ENCODE data around the gene ESRRB.

GRCh38 chr14:76371066-76371465, 4.9 kb upstream of the ESRRB start:
- TF ChIP-seq, protein P1, sequence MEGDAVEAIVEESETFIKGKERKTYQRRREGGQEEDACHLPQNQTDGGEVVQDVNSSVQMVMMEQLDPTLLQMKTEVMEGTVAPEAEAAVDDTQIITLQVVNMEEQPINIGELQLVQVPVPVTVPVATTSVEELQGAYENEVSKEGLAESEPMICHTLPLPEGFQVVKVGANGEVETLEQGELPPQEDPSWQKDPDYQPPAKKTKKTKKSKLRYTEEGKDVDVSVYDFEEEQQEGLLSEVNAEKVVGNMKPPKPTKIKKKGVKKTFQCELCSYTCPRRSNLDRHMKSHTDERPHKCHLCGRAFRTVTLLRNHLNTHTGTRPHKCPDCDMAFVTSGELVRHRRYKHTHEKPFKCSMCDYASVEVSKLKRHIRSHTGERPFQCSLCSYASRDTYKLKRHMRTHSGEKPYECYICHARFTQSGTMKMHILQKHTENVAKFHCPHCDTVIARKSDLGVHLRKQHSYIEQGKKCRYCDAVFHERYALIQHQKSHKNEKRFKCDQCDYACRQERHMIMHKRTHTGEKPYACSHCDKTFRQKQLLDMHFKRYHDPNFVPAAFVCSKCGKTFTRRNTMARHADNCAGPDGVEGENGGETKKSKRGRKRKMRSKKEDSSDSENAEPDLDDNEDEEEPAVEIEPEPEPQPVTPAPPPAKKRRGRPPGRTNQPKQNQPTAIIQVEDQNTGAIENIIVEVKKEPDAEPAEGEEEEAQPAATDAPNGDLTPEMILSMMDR (conservative IDR thresholded peaks at IDR 0.05; ENCODE audit: low read length), result no peak
- no peak for TF ChIP-seq EZH2phosphoT487 (IDR thresholded peaks at IDR 0.05; ENCODE audit: borderline replicate concordance, low read depth, low read length)
